GM13976 (cell line): ENCODE data around the gene CRYZL1.

Experiments
- DNase-seq: peaks from one replicate; pipeline ENCODE4 v3.0.0; 2012; ENCODE audit warnings: low spot score
- CTCF ChIP-seq: IDR thresholded peaks from 2 replicates; pipeline ENCODE4 v1.5.1; 2012; ENCODE audit warnings: borderline replicate concordance, mild to moderate bottlenecking; ENCODE audit not compliant: insufficient read depth; ENCODE audit errors: extremely low read depth, missing control alignments, control extremely low read depth
- in situ Hi-C: fragments of 300-500 bp; cut with MboI; formaldehyde crosslinking; loops from one replicate; pipeline ENCODE4 v1.12.0; 2022; ENCODE audit warnings: low sequenced_read_pairs, mixed read lengths, inconsistent platforms; ENCODE audit not compliant: unreplicated experiment

The CRYZL1 gene

GRCh38 chr21:33657124-33657820 lies 15.7 kb upstream of the CRYZL1 start:
- DNase-seq, result no peak
- no peak for TF ChIP-seq CTCF
- in situ Hi-C loops, result no loop called here

- in situ Hi-C loops, result no loop called here
- TF ChIP-seq CTCF, result no peak
- no peak for DNase-seq
Measured at GRCh38 chr21:33655588-33656221, 14.2 kb upstream of the CRYZL1 start.

GRCh38 chr21:33654412-33654811 lies 12.9 kb upstream of the CRYZL1 start:
- in situ Hi-C loops, result no loop called here
- TF ChIP-seq CTCF, result no peak
- no peak for DNase-seq

- no peak for DNase-seq
- no peak for TF ChIP-seq CTCF
- in situ Hi-C loops, result no loop called here
Measured at GRCh38 chr21:33651965-33652680, 10.6 kb upstream of the CRYZL1 start.

- in situ Hi-C loops, result no loop called here
- DNase-seq, result no peak
- TF ChIP-seq CTCF, result no peak
Measured at GRCh38 chr21:33650929-33651509, 9.5 kb upstream of the CRYZL1 start.

GRCh38 chr21:33650230-33650629 lies 8.7 kb upstream of the CRYZL1 start:
- no peak for DNase-seq
- no peak for TF ChIP-seq CTCF
- in situ Hi-C loops, result no loop called here
